GM18909 (cell line): ENCODE data around the gene CACHD1.
"Not testable (repeated sequence)": the region's sequence is repeated elsewhere in the genome, so short reads cannot be mapped to it uniquely, and the experiment has no call there.

ENCODE experiments used
- ATAC-seq: cut with Tn5 transposase; IDR thresholded peaks from one replicate; pipeline ENCODE4 v1.9.1; 2021; ENCODE audit warnings: mild to moderate bottlenecking; ENCODE audit not compliant: unreplicated experiment, poor library complexity

Gene CACHD1

DNA sequence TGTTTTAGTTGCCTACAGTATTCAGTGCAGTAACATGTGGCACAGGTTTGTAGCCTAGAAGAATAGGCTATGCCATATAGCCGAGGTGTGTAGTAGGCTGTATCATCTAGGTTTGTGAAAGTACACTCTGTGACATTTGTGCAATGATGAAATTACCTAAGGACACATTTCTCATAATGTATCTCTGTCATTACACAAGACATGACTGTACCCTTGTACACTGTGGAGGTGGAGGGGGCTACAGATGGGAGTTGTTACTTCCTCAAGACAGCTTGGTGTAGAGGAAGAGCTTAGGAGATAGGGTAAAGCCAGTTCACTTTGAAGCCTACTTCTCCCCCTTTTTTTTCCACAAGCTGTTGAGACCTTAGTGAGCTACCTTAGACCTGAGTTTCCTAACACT is 215.3 kb downstream of the CACHD1 start:
- ATAC-seq = no peak

GRCh38 chr1:64685765-64686341 is 215.9 kb downstream of the CACHD1 start:
- ATAC-seq = no peak

DNA sequence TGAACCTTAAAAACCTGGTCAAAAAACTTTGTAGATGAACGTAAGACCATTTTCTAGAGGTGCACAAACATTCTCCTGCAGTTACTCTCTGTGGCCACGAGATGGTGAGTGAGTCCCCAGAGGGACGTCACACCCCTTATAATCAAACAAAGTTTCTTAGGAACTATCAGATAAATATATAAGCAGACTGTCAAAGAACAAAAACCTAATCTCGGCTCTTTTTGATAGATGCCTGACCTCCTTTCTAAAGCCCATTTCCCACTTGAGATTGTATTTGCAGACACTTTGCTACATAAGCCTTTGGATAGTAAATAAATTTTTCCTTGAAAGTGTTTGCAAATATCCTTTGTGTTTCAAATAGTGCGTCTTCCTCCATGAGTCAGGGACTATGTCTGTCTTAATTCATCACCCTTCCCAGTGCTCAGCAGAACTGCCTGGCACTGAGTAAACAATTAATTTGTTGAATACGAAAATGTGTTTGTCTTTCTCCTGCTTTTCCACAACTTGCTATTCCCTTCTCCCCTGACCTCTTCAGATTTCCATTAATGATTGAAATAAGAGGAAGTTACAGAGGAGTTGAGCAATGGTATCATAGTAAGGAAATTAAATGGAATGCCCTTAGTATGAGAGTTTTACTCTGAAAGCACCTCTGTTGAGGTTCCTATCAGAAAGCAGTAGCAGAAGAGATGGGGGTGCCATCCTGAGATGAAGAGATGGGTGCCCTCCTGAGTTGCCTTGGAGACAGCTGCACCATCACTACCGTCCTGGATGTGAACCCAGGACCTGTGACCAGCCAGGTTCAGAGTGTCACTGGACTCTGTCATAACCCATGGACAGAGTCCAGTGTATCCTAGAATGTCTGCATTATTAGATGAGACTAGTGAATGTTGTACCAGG is 217.1 kb downstream of the CACHD1 start:
- no peak for ATAC-seq

DNA sequence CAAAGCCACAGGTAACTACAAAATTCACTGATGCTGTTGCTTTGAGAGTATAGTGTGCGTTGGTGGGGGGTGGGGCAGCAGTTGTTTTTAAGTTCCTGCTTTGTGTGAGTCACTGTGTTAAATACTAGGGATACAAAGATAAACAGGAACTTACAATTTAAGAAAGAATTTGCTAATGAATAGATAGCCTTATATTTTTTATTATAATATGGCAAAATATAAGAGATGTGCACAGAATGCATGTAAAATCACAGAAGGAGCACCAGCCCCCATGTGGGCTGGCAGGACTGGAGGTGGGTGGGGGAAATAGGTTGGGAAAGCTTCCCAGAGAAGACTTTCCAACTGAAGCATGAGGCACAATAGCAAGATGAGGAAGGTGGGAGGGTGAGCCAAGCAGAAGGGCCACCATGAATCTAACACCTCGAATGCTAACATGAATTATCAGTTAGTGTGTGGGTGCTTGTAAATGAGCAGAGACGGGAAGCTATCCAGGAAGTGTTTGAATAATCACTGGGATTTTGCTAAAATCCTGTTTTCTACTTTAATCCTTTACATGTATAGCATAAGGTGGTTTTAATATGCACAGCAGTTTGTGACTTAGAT is 217.9 kb downstream of the CACHD1 start:
- ATAC-seq = no peak

GRCh38 chr1:64691626-64692025 is 221.7 kb downstream of the CACHD1 start:
- no peak for ATAC-seq

GRCh38 chr1:64692911-64693310 is 223.0 kb downstream of the CACHD1 start:
- no peak for ATAC-seq

DNA sequence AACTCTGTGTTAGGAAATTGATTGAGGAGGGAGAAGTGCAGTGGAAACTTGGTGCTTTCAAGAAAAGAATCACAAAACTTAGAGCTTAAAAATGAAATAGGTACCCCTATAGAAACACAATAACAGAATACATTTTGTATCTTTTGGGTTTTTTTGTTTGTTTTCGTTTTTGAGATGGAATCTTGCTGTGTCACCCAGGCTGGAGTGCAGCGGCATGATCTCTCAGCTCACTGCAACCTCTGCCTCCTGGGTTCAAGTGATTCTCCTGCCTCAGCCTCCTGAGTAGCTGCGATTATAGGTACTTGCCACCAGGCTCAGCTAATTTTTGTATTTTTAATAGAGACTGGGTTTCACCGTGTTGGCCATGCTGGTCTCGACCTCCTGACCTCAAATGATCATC is 223.5 kb downstream of the CACHD1 start:
- no peak for ATAC-seq

DNA sequence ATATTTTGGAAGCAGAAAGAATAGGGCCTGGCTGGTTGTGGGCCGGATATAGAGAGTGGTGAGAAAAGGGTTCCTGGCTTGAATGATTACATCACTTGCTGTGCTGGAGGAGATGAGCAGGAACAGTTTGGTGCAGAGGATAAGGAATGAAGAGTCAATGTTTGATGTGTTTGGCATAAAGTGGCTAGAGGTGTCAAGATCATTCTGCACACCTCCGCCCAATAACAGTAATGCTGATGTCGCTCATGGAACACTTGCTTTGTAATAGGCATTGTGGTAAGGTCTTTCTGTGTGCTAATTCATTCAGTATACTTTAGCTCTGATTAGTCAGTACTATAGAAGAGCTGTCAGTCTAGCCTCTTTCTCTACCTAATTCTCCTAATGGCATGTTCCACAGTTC is 226.9 kb downstream of the CACHD1 start:
- no peak for ATAC-seq

DNA sequence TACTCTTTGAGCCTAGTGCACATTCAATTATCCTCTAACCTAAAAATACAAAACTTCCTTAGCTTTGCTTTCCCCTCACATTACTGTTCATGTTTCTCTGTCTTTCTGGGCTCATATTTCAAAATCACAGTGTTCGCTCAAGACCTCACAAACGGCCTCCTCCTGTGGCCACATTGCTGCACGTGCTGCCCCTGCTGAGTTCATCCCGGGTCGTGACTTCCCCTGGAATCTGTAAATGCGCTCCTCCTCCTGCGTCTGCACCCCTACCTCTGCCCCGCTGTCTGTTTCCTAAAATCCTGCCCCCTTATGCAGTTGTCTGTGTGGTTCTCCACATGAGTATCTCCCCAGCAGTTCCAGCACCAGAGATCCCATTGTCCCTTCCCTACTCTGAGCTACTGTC is 229.4 kb downstream of the CACHD1 start:
- no peak for ATAC-seq

GRCh38 chr1:64701071-64701470 is 231.1 kb downstream of the CACHD1 start:
- ATAC-seq = no peak

- no peak for ATAC-seq
These were observed 232.0 kb downstream of the CACHD1 start for GRCh38 chr1:64701886-64702285.

GRCh38 chr1:64702670-64703069 is 232.7 kb downstream of the CACHD1 start:
- ATAC-seq = not testable (repeated sequence)

GRCh38 chr1:64703600-64703999 is 233.7 kb downstream of the CACHD1 start:
- ATAC-seq = no peak

DNA sequence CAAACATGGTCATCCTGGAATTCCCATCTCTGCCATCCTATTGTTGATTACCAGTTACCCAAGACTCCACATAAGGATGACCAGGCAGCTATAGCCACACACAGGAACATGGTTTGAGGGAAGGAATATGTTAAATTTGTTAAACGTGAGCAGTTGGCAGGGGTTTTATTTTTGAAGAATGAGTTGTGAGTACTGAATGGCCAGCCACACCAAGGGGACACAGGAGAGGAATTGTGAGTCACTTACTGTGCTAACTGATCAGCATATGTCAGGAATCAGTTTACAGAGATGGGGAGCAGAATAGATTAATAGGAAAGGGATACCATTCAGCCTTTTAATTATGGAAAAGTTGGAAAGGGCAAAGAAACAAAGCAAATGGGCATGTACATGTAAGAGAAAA is 235.7 kb downstream of the CACHD1 start:
- no peak for ATAC-seq

GRCh38 chr1:64711266-64711665 is 241.3 kb downstream of the CACHD1 start:
- ATAC-seq = no peak

GRCh38 chr1:64712049-64712448 is 242.1 kb downstream of the CACHD1 start:
- no peak for ATAC-seq

GRCh38 chr1:64715186-64715585 is 245.3 kb downstream of the CACHD1 start:
- ATAC-seq = no peak

GRCh38 chr1:64721135-64721534 is 251.2 kb downstream of the CACHD1 start:
- ATAC-seq = no peak

DNA sequence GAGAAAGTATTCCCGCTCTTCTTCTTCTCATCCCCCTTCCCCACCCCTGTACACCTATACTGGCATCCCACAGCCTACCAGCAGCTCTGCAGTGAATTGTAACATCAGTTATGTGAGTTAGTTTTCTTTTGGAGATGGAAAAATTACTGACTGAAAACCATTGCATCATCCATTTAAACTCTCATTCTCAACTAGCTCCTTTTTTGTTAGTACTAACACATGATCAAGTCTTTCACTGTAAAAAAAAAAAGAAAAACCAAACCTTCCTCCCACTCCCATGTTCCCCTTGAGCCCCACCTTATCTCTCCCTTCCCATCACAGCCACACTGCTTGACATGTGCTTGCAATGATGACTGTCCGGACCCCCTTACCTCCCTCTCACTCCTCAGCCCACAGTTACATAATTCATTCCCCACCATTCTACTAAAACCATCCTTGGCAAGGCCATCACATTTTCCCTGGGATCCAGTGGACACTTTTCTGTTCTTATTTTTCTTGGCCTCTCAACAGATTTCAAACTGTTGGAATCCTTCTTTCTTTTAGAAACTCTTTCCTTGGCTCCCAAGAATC is 251.7 kb downstream of the CACHD1 start:
- ATAC-seq = no peak

GRCh38 chr1:64727861-64728260 is 257.9 kb downstream of the CACHD1 start:
- ATAC-seq = no peak

DNA sequence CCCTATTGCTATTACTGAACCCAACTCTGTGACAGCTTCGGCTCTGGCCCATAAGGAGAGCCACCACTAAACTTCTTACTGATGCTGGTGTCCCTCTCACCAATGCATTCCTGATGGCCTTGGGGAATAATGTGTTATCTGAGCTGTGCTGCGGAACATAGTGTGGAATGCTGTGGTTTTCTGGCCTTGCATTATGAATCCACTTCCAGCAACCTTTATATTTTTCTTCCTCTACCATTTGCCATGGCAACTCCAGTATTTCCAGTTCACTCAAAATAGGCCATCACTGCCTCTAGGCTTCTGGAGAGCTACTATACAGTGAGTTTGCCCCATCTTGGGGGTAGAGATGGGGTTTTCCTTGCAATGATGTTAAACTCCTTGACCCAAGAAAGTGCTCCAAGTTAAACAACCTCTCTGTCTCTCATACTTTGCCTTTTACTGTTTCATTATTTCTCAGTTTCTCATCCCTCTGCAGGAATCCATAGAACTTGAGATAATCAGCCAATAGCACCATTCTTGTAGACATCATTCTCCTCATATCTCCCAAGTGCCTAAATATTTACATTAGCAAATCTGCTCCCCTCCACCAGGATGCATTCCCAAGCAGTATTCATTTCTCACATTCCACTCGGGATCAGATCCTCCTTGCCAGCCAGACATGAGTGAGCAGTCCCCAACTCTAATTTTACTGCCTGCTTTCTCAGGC is 263.8 kb downstream of the CACHD1 start:
- ATAC-seq = no peak
